Measurements from ENCODE around the gene CCDC24. TPM values are rescaled to one million over a fixed set of nuclear protein-coding genes. Genes with fewer than 3 reads are reported as not detected.

Gene CCDC24
- total and polyA plus RNA-seq, 7 experiments from 2014 or later = 0.40 to 2.9 (median 1.6) TPM; not detected in 1

- ChIA-PET POLR2A (no interaction called here), CTCF (interaction anchor here (0.7 kb wide), 1 partner anchor 19 kb away, joined by 3 read pairs; no protein-coding TSS in a partner anchor)
- H3K4me3 Mint-ChIP-seq = no peak overlapping the region
- intact Hi-C loops (cut with micrococcal nuclease) = no loop called here
- H3K36me3 Mint-ChIP-seq = no peaks in the 10 kb centered on the region
- Histone ChIP-seq H3K4me1 (ENCODE audit: control insufficient read depth in 2 of 2, insufficient read depth in 2 of 2, low read length in 2 of 2) (no peaks in the 10 kb centered on the region), H3K4me3 (ENCODE audit: low read length) (no peak overlapping the region), H3K27me3 (ENCODE audit: control insufficient read depth in 2 of 2, insufficient read depth in 2 of 2, low read length in 2 of 2) (no peaks in the 10 kb centered on the region), H3K9me3 (ENCODE audit: control insufficient read depth in 2 of 3, low read length in 3 of 3) (no peaks in the 10 kb centered on the region), H3K27ac (ENCODE audit: low read depth, low read length) (no peak overlapping the region), H3K36me3 (ENCODE audit: control insufficient read depth in 2 of 3, insufficient read depth in 3 of 3, low read length in 3 of 3) (no peaks in the 10 kb centered on the region)
- DNase-seq (no peak), ATAC-seq (no peak)
- peaks cover 0 to 5% (median 0%) of the 10 kb centered on the region in 5 donors for H3K27me3 Mint-ChIP-seq
- no peaks in the 10 kb centered on the region for H3K9me3 Mint-ChIP-seq
- no peak overlapping the region for H3K27ac Mint-ChIP-seq
- H3K4me1 Mint-ChIP-seq = peaks cover 0 to 20% (median 8%) of the 10 kb centered on the region in 7 donors
Observed at GRCh38 chr1:44014365-44015104, 23.1 kb downstream of the CCDC24 start.

- Histone ChIP-seq H3K36me3 (ENCODE audit: control insufficient read depth in 2 of 3, insufficient read depth in 3 of 3, low read length in 3 of 3) (no peaks in the 10 kb centered on the region), H3K9me3 (ENCODE audit: control insufficient read depth in 2 of 3, low read length in 3 of 3) (no peaks in the 10 kb centered on the region), H3K4me1 (ENCODE audit: control insufficient read depth in 2 of 2, insufficient read depth in 2 of 2, low read length in 2 of 2) (no peaks in the 10 kb centered on the region), H3K27ac (ENCODE audit: low read depth, low read length) (no peak overlapping the region), H3K27me3 (ENCODE audit: control insufficient read depth in 2 of 2, insufficient read depth in 2 of 2, low read length in 2 of 2) (no peaks in the 10 kb centered on the region), H3K4me3 (ENCODE audit: low read length) (no peak overlapping the region)
- POLR2A ChIA-PET = no interaction called here
- ATAC-seq (no peak), DNase-seq (no peak)
- peaks cover 0 to 20% (median 8%) of the 10 kb centered on the region in 7 donors for H3K4me1 Mint-ChIP-seq
- H3K9me3 Mint-ChIP-seq = no peaks in the 10 kb centered on the region
- CTCF ChIA-PET = interaction anchor here (1.1 kb wide), 1 partner anchor 80 kb away, joined by 3 read pairs; no protein-coding TSS in a partner anchor
- no peaks in the 10 kb centered on the region for H3K36me3 Mint-ChIP-seq
- peaks cover 0 to 5% (median 0%) of the 10 kb centered on the region in 5 donors for H3K27me3 Mint-ChIP-seq
- H3K27ac Mint-ChIP-seq = no peak overlapping the region
- intact Hi-C loops (cut with micrococcal nuclease) = no loop called here
- H3K4me3 Mint-ChIP-seq = no peak overlapping the region
Observed at GRCh38 chr1:44015206-44015605, 23.8 kb downstream of the CCDC24 start.

GRCh38 chr1:44016041-44016889 is 24.9 kb downstream of the CCDC24 start:
- POLR2A ChIA-PET = no interaction called here
- Histone ChIP-seq H3K4me3 (ENCODE audit: low read length) (no peak overlapping the region), H3K27me3 (ENCODE audit: control insufficient read depth in 2 of 2, insufficient read depth in 2 of 2, low read length in 2 of 2) (no peaks in the 10 kb centered on the region), H3K9me3 (ENCODE audit: control insufficient read depth in 2 of 3, low read length in 3 of 3) (no peaks in the 10 kb centered on the region), H3K27ac (ENCODE audit: low read depth, low read length) (no peak overlapping the region), H3K36me3 (ENCODE audit: control insufficient read depth in 2 of 3, insufficient read depth in 3 of 3, low read length in 3 of 3) (no peaks in the 10 kb centered on the region), H3K4me1 (ENCODE audit: control insufficient read depth in 2 of 2, insufficient read depth in 2 of 2, low read length in 2 of 2) (no peaks in the 10 kb centered on the region)
- CTCF ChIA-PET = interaction anchor here (1.1 kb wide), 1 partner anchor 81 kb away, joined by 3 read pairs; no protein-coding TSS in a partner anchor
- ATAC-seq = no peak
- Mint-ChIP-seq H3K27ac (no peak overlapping the region), H3K4me1 (peaks cover 0 to 20% (median 8%) of the 10 kb centered on the region in 7 donors), H3K9me3 (no peaks in the 10 kb centered on the region), H3K27me3 (peaks cover 0 to 5% (median 0%) of the 10 kb centered on the region in 5 donors), H3K4me3 (no peak overlapping the region), H3K36me3 (no peaks in the 10 kb centered on the region)
- intact Hi-C loops (cut with micrococcal nuclease) = no loop called here
- no peak for DNase-seq

GRCh38 chr1:44016890-44017400 is 25.5 kb downstream of the CCDC24 start:
- POLR2A ChIA-PET = no interaction called here
- no peak overlapping the region for H3K27ac Mint-ChIP-seq
- no peak for ATAC-seq
- no peaks in the 10 kb centered on the region for H3K4me1 ChIP-seq (ENCODE audit: control insufficient read depth in 2 of 2, insufficient read depth in 2 of 2, low read length in 2 of 2)
- H3K4me1 Mint-ChIP-seq = peaks cover 0 to 19% (median 8%) of the 10 kb centered on the region in 7 donors
- no peaks in the 10 kb centered on the region for H3K36me3 ChIP-seq (ENCODE audit: control insufficient read depth in 2 of 3, insufficient read depth in 3 of 3, low read length in 3 of 3)
- intact Hi-C loops (cut with micrococcal nuclease) = no loop called here
- no peaks in the 10 kb centered on the region for H3K36me3 Mint-ChIP-seq
- peaks cover 0 to 5% (median 0%) of the 10 kb centered on the region in 5 donors for H3K27me3 Mint-ChIP-seq
- H3K4me3 Mint-ChIP-seq = no peak overlapping the region
- no peaks in the 10 kb centered on the region for H3K9me3 Mint-ChIP-seq
- DNase-seq = no peak
- H3K4me3 ChIP-seq (ENCODE audit: low read length) = no peak overlapping the region
- H3K27ac ChIP-seq (ENCODE audit: low read depth, low read length) = no peak overlapping the region
- no peaks in the 10 kb centered on the region for H3K27me3 ChIP-seq (ENCODE audit: control insufficient read depth in 2 of 2, insufficient read depth in 2 of 2, low read length in 2 of 2)
- H3K9me3 ChIP-seq (ENCODE audit: control insufficient read depth in 2 of 3, low read length in 3 of 3) = no peaks in the 10 kb centered on the region
- CTCF ChIA-PET = no interaction called here

GRCh38 chr1:44019466-44019948 is 28.1 kb downstream of the CCDC24 start:
- no peaks in the 10 kb centered on the region for H3K36me3 ChIP-seq (ENCODE audit: control insufficient read depth in 2 of 3, insufficient read depth in 3 of 3, low read length in 3 of 3)
- H3K27ac Mint-ChIP-seq = no peak overlapping the region
- no peak overlapping the region for H3K27ac ChIP-seq (ENCODE audit: low read depth, low read length)
- H3K4me1 ChIP-seq (ENCODE audit: control insufficient read depth in 2 of 2, insufficient read depth in 2 of 2, low read length in 2 of 2) = no peaks in the 10 kb centered on the region
- no peaks in the 10 kb centered on the region for H3K4me1 Mint-ChIP-seq
- ChIA-PET POLR2A (no interaction called here), CTCF (interaction anchor here (0.7 kb wide), 1 partner anchor 17 kb away, joined by 3 read pairs; no protein-coding TSS in a partner anchor)
- no peak for DNase-seq
- no peaks in the 10 kb centered on the region for H3K9me3 ChIP-seq (ENCODE audit: control insufficient read depth in 2 of 3, low read length in 3 of 3)
- H3K27me3 ChIP-seq (ENCODE audit: control insufficient read depth in 2 of 2, insufficient read depth in 2 of 2, low read length in 2 of 2) = no peaks in the 10 kb centered on the region
- H3K36me3 Mint-ChIP-seq = no peaks in the 10 kb centered on the region
- no peak for ATAC-seq
- intact Hi-C loops (cut with micrococcal nuclease) = no loop called here
- H3K4me3 ChIP-seq (ENCODE audit: low read length) = no peak overlapping the region
- no peaks in the 10 kb centered on the region for H3K27me3 Mint-ChIP-seq
- no peaks in the 10 kb centered on the region for H3K9me3 Mint-ChIP-seq
- H3K4me3 Mint-ChIP-seq = no peak overlapping the region

GRCh38 chr1:44020464-44020863 is 29.1 kb downstream of the CCDC24 start:
- Histone ChIP-seq H3K9me3 (ENCODE audit: control insufficient read depth in 2 of 3, low read length in 3 of 3) (no peaks in the 10 kb centered on the region), H3K27ac (ENCODE audit: low read depth, low read length) (no peak overlapping the region), H3K4me3 (ENCODE audit: low read length) (no peak overlapping the region), H3K36me3 (ENCODE audit: control insufficient read depth in 2 of 3, insufficient read depth in 3 of 3, low read length in 3 of 3) (no peaks in the 10 kb centered on the region), H3K27me3 (ENCODE audit: control insufficient read depth in 2 of 2, insufficient read depth in 2 of 2, low read length in 2 of 2) (no peaks in the 10 kb centered on the region), H3K4me1 (ENCODE audit: control insufficient read depth in 2 of 2, insufficient read depth in 2 of 2, low read length in 2 of 2) (no peaks in the 10 kb centered on the region)
- ChIA-PET POLR2A (no interaction called here), CTCF (no interaction called here)
- DNase-seq (no peak), ATAC-seq (no peak)
- Mint-ChIP-seq H3K9me3 (no peaks in the 10 kb centered on the region), H3K27me3 (no peaks in the 10 kb centered on the region), H3K27ac (no peak overlapping the region), H3K36me3 (no peaks in the 10 kb centered on the region), H3K4me1 (no peaks in the 10 kb centered on the region), H3K4me3 (no peak overlapping the region)
- intact Hi-C loops (cut with micrococcal nuclease) = no loop called here

Data from naive thymus-derived CD4-positive, alpha-beta T cell (primary cell).